A204.1 (cell line): Measurements from ENCODE around the gene FBXL13.

ENCODE experiments used
- FAIRE-seq: peaks from 2 replicates; lab custom pipeline; 2012; peaks lifted over from hg19 to GRCh38; lab: Jason Lieb, UNC

FBXL13 gene

DNA sequence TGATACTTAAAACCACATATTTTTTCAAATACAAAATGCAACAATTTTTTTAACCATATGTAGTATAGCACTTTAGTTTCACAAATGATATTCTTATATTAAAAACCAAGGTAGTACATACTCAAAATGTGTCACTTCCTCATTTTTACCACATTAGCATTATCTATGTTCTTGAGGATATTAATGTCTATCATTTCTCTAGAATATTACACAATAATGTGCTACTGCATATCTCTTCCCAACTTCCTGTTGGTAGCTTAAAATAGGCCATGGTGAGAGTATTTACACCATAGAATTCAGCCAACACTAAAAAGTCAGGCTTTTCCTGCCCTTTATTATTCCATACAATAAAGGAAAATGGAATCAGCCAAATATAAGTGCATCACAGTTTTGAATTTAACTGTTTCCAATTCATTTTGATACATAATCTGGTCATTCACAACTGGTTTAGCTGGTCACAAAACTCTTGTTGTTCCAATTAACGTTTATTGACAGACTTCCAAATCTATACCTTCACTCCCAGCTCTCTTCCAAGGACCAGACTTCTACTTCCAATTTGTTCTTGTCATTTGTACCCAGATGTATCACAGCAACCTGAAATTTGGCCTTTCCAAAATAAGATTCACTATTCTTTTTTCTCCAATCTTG lies 181.8 kb downstream of the FBXL13 start:
- no peak for FAIRE-seq

DNA sequence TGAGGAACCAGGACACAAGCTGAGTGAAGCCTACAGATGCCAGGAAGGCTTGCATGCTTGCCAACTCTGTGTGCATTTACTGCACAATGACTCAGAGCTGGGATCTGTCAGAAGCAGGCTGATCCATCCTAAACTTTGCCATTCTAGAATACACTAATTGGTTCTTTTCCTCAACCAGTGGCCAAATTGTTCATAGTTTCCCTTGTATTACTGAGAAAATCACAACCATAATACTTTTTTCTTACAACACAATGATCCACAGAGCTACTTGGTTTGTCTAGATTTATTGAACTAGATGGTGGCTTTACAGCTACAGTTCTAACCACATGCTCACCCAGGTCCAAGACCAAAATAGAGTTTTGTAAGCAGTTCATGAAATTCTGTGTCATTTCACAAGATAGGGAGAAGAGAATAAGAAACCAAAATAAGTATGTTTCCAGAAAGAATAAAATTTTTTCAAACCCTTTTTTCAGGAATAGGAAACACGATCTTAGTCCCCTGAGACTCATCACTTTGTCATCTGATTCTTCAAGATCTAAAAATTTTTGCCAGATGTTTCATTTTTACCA lies 182.8 kb downstream of the FBXL13 start:
- FAIRE-seq = no peak

DNA sequence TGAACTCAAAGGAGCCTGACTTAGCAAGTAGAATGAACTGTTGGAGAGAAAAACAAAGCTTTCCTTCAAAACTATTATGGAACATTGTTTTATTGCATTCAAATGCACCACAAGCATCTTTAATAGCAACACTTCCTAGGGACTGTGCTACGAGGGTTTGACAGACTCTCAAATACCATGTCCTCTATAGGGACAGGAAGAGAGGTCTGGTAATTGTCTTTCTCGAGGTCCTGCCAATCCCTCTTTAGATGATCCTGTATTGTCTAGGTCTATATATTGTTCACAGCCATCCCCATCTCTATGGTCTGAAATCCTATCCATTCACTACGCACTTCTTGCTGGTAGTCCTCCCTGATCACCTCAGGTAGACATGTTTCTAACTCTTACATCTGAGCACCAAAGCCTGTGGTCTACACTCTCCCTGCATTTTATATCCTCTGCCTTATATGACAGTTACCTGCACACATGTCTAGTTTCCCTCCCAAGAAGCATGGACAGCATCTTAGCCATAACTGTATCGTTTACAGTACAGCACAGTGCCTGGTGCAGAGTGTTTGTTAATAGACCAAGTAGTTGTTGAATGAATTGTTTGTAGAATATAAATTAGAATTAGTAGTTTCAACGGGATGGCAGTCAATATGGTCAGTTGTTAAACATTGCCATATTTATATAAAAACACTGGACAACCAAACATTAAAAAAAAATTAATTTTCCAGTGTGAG lies 183.5 kb downstream of the FBXL13 start:
- no peak for FAIRE-seq

DNA sequence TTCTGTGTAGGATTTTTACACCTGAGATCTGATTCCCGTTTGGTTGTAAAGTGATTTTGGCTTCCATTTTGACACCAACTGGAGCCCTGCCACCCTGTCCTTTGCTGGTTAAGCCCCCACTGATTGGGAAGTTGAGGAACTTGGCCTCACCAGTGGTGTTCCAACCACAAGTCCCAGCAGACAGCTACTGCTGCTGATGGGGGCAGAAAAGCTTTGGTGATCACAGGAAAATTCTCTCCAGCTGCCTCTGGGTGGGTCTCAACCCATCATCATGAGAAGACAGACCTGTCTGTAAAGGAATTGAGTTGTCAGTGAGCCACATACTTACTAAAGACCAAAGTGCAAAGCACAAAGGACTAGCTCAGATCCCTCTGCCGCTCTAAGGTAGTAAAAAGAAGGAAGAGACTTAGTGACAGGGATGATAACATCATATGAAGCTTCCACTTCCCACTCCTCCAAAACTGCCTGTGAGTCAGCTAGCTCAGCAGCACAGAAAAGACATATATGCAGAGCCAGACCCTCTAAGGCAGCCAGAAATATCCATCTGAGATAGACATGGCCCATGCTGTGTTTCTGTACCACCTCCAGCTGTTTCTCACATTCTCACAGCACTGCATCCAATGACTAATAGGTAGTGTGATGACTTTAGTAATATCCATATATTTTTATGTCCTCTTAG lies 184.2 kb downstream of the FBXL13 start:
- no peak for FAIRE-seq

DNA sequence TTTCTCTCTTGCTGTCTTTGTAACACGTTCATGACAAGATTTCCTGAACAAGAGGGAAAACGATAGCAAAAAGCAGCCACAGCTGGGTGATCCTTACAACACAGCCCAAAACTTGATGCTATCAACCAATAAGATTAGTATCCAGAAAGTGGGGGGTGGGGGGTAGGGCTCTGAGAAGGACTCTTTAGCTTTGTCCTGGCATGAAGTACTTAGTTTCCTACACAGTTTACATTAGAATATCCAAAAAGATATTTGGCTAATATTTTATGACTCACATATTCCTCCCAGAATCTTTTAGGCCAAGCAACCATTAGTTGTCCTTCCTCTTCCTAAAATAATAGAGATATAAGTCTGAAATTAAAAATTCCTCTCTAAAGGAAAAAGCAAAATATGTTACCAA lies 184.7 kb downstream of the FBXL13 start:
- no peak for FAIRE-seq

DNA sequence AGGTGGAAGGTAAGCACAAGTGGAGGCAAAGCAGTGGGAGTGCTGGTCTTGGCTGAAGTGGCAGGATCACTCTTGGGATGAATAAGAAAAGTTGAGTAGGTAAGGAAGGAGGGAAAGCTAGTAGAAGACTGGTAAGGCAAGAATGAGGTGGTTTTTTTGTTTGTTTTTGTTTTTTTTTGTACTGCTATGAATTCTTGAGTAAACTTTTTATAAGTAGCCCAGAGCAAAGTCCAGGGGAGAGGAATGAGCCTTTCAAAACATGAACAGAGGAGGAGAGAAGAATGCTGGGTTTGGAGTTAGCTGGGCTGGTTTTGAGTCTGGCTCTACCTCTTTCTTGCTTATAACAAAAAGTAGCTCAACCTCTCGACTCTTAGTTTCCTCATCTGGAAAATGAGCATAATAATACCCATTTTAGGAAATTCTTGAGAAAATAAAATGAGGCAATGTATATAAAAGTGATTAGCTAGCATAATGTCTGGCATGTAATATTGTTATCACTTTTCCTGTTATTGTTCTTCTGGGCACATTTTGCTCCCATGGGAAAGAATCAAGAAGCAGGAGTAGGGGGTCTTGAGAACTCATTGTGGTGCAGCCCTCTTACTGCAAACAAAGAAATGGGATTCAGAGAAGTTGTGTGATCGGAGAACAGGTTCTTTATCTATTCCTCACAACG lies 185.9 kb downstream of the FBXL13 start:
- FAIRE-seq = no peak

DNA sequence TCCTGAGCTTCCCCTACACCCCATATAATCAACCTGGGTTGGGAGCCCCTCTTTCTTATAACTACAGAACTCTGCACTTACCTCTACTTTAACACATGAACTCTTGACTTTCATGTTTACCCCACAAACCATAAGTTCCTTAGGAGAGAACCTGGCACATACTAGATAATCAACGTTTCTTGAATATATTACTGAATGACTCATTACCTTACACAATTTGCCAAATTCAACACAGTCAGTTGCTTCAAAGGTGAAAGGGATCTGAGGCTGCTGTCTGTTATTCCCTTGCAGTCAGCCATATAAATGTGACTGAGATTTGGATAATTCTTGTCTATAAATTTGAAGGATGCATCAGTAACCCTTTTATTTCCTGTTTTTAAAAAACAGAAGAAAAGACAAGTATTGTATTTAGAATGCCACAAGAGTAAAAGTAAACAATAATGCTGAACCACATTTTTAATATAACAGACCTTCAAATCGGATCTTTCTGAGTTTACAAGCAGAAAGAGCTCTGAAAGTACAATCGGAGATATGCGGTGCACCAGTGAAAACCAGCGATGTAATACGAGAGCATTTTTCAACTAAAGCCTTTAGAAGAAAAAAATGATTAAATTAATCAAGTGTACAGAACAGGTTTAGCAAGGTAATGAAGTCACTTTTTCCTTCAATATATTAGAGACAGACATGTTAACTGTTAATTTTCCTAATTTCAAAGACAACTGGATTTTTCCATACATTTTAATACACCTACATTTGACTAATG lies 191.3 kb downstream of the FBXL13 start:
- no peak for FAIRE-seq

DNA sequence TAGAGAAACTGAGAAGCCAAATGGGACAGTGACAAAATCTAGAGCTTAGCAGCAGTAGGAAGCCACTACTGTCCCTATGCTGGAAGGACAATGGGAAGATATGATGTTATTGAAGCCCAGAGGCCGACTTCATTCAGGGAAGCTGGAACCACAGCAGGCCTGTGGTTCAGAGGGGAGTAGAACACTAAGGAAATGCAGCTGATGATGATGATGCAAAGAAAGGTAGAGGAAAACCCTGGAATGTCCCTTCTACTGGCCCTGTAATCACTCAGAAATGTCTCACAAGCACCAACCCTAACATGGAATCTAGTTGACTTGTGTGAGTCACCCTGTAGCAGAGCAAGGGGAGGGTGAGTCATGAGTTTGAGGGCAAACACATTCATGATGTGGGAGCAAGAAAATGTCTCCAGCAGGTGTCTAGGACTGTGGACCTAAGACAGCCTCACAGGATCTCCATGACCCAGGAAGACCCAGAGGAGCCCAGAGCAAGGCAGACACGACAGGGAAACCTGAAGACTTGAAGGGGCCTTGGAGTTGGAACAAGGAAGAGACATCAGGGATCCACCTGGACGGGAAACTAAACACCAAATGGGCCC lies 198.8 kb downstream of the FBXL13 start:
- FAIRE-seq = no peak

DNA sequence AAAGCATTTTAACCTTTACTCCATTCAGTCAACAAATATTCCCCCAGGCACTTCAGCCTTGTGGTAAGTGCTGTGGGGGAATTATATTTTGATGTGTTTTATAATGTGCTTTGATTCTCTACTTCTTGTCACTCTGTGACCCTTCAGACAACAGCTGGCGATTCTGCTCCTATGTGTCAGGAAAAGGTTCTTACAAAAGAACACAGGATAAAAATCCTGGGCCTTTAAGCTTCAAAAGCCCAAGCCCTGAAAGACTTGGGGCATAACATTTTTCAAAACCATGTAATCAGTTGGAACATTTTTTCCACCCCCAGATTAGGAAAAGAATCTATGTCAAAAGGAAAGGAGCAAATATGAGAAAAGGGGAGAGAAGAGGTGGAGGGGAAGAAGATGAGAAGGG lies 199.6 kb downstream of the FBXL13 start:
- no peak for FAIRE-seq

DNA sequence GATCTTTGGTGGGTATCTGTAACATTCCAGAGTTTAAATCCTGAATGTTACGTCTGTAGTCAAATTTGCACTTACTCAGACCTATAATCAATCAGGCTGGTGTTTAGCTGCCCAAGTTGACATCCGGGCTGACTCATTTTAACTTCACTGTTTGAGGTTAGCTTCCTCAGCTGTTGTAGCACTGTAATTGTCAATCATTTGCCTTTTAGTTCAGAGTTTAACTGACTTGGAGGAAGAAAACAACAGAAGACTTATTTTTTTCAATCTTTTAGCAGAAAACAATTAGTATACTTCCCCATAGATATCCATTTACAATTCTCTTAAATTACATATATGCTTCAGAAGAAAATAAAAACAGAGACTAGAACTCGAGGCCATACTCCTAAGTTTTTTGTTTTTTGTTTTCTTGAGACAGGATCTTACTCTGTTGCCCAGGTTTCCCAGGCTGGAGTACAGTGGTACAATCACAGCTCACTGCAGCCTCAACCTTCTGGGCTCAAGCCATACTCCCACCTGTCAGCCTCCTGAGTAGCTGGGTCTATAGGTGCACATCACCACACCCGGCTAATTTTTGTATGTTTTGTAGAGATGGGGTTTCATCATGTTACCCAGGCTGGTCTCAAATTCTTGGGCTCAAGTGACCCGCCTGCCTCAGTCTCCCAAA lies 200.3 kb downstream of the FBXL13 start:
- FAIRE-seq = no peak

DNA sequence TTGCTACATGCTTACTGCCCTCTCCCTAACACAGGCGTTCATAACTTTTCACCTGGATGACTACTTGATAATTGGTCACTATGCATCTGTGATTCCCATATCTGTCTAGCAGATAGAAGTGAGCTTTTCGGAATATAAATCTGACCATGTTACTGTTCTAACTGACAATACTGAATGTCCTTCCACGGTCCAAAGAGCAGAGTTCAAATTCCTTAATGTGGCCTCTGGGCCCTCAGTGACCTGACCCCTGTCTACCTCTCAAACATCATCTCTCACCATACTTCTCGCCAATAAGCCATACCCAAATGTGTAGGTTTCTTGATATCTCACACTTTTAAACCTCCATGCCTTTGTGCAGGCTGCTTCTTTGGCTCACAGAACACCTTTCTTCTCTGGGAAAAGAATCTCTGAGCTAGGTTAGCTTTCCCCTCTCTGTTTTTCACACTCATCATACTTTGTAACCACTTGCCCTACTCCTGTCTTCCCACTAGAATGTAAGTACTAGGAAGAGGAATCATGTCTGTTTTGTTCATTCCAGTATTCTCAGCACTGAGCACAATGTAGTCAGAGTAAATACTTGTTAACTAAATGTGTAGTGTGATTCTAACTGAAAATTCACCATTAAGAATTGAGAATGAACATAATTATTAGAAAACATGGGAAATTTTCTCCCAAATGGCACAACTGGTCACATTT lies 201.0 kb downstream of the FBXL13 start:
- FAIRE-seq = no peak

DNA sequence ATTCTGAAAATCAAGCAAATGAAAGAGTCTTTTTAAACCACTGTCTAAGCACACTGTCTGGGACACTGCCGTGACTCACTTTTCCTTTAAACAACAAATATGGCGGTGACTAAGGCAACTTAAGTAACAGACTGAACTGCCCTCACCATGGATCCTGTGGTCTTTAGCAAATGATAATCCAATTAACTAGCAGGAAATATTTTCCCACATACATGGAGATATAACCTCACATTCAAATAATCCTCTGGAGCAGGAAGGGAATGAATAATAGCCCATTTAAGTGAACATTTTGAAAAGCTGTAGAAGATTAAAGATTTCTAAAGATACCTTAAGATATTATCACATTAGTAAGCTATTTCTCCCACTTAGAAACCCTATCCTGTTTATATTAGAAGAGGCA lies 202.1 kb downstream of the FBXL13 start:
- no peak for FAIRE-seq

DNA sequence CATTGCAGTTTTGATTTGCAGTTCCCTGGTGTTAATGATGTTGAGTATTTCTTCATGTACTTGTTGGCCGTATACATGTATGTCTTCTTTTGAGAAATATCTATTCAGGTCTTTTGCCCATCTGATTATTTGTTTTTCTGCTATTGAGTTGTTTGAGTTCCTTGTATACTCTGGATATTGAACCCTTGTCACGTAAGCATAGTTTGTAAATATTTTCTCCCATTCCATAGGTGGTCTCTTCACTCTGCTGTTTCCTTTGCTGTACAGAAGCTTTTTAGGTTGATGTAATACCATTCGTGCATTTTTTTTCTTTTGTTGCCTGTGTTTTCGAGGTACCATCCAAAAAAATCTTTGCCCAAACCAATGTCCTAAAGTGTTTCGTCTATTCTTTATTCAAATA lies 205.4 kb downstream of the FBXL13 start:
- FAIRE-seq = no peak

DNA sequence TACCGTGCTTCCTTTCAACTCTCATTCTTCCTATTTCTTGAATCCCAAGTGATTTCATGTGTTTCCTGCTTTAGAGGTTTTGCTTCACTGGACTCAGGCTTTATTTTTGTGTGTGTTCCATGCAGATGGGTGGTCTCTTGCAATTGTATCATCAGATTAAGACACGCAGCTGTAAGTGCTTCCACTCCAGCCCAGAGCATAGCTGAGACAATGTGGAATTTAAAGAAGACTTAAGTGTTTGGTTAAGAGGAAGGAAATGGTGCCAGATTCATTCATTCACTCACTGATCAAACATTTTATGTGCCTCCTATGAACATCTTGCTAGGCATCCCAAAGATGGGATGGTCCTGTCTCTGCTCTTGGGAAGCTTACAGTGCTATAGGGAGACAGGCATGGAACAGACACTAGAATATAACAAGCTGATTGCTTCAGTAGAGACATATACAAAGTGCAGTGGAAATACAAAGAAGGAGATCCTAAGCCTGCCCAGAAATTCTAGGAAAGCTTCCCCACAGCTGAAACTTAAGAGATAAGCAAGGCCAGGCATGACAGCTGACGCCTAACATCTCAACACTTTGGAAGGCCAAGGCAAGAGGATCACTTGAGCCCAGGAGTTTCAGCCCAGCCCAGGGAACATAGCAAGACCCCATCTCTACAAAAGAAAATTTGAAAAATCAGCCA lies 207.9 kb downstream of the FBXL13 start:
- FAIRE-seq = no peak

DNA sequence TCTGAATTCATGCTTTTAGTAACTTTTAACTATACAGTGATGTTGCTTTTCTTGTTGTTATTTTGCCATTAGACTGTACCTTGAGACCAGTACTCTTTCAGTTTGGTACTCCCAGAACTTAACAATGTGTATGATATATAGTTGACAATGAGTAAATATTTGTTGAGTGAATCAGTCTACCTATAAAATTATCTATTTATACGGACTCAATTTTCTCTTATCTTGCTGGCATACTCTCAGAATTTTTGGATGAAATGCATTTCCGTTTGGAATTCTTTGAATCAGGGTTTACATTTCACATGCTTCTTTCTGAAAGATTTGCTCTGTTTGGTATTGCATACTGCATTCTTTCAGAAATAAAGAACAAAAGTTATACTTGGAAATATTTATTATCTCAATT lies 209.6 kb downstream of the FBXL13 start:
- FAIRE-seq = no peak

DNA sequence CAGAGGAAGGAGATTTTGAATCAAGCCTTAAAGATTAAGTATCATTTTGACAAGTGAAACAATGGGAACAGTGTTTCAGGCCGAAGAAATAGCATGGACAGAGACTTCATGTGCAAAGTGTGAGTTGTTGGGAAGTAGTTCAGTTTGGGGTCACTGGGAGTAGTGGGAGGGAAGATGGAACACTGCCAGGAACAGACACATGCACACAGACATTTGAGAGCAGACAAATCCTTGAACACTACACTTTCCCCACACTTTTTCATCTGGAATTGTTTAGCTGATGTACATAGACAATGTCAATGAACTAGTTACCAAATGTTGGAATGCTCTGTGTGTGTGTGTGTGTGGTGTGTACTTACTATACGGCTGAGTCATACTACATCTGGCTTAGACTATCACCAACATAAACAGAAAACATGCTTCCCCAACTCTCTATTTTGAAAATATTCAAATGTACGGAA lies 214.2 kb downstream of the FBXL13 start:
- no peak for FAIRE-seq

DNA sequence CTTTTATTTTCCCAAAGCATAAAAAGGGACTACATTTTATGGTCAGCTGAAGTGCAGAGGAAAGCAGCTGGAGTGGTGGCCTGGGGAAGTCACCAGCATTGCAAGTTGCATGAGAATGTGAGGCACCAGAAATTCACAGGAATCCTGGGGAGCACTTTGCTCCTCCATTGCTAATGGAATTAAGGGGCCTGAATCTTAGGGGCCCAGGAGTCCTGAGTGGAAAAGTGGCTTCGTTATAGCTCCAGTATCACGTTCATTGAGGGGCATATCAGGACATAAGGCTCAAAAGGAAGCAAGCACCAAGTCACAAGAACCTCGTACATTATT lies 214.8 kb downstream of the FBXL13 start:
- FAIRE-seq = no peak

DNA sequence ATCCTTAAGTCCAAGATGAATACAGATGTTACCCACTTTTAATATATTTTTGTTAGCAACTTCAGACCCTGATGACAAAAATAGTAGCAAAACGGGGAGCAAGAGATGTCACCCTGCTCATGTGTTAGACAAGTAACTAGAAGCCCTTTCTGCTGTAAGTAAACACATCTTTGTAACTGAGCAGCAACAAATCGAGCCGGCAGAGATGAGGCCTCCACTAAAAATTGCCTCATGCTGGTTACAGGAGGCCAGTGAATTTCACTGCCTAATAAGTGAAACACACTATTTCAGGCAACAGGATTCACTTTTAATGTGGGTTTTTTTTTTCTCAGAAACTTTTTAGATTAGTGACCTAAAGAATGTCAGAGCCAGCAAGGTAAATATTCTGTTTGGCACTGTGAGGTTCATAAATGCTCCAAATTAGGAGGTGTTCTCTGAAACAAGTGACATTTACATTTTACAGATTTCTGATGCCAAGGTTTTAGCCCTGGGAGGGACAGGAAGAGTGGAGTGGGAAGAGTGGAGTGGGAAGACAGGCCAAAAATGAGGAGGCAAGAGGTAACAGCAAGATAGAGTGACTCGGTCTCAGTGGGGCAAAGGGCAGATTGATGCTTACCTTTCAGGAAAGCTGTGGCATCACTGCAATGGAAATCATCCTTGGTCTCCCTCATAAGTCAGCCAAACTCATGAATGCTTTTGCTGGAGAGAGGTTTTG lies 215.4 kb downstream of the FBXL13 start:
- FAIRE-seq = no peak

DNA sequence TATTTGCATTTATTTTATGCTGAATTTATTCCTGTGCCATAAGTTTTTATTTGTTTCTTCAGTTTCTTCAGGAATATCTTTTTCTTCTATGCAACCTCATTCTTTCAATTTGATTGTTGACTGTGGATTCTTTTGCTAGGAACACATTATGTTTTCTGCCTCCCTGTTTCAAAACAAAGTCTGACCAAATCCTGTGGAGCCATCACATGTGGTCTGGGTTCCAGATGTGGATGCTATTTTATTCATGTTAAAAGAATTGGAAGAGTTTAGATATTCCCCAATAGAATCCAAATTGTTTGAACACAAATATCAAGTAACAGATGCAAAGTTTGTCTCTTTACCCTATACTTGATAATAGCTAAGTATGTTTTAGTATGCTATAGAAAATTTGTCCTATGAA lies 218.6 kb downstream of the FBXL13 start:
- FAIRE-seq = no peak
